ENCODE data around the gene RERG.
"Not testable (repeated sequence)": the region's sequence is repeated elsewhere in the genome, so short reads cannot be mapped to it uniquely, and the experiment has no call there.

GRCh38 chr12:15225863-15226218, 4.6 kb upstream of the RERG start:
- not testable (repeated sequence) for TF ChIP-seq CTCF (conservative IDR thresholded peaks at IDR 0.05; ENCODE audit: low read depth, low read length); EZH2 (IDR thresholded peaks at IDR 0.05; ENCODE audit: borderline replicate concordance, low read depth, low read length, poor library complexity, severe bottlenecking)

All from A673 (cell line).